ENCODE data around the gene NDUFV1. TPM values are rescaled to one million over a fixed set of nuclear protein-coding genes. Genes with fewer than 3 reads are reported as not detected.
"Not testable (repeated sequence)": the region's sequence is repeated elsewhere in the genome, so short reads cannot be mapped to it uniquely, and the experiment has no call there.

The NDUFV1 gene
- total RNA-seq, 1 donor = 158 TPM

GRCh38 chr11:67586568-67587250 is 20.0 kb upstream of the NDUFV1 start:
- H3K36me3 ChIP-seq (ENCODE audit: insufficient read depth, low read length) = peaks cover 22% of the 10 kb centered on the region
- H4K20me1 ChIP-seq (ENCODE audit: insufficient read depth, low read length) = peaks cover 13% of the 10 kb centered on the region
- TF ChIP-seq CTCF (IDR thresholded peaks at IDR 0.05; ENCODE audit: extremely low read depth, low read depth, low read length) = no peak
- H3K79me2 ChIP-seq (ENCODE audit: insufficient read depth, low read length) = peaks cover 22% of the 10 kb centered on the region
- no peak overlapping the region for H3K4me3 ChIP-seq (ENCODE audit: insufficient read depth, low read length)
- no peak overlapping the region for H2AFZ ChIP-seq (ENCODE audit: low read length)
- no peak for DNase-seq (ENCODE audit: insufficient read length, low spot score, missing footprints)
- H3K27ac ChIP-seq (ENCODE audit: low read depth, low read length) = no peak overlapping the region
- H3K9me3 ChIP-seq (ENCODE audit: low read depth, low read length) = no peaks in the 10 kb centered on the region
- H3K4me1 ChIP-seq (ENCODE audit: insufficient read depth, low read length) = peaks cover 8% of the 10 kb centered on the region
- H3K27me3 ChIP-seq (ENCODE audit: insufficient read depth, low read length) = peaks cover 6% of the 10 kb centered on the region
- no peak overlapping the region for H3K4me2 ChIP-seq (ENCODE audit: insufficient read depth, low read length)

GRCh38 chr11:67588136-67588503 is 18.6 kb upstream of the NDUFV1 start:
- Histone ChIP-seq H3K79me2 (ENCODE audit: insufficient read depth, low read length) (peaks cover 18% of the 10 kb centered on the region), H3K4me3 (ENCODE audit: insufficient read depth, low read length) (no peak overlapping the region), H4K20me1 (ENCODE audit: insufficient read depth, low read length) (peaks cover 13% of the 10 kb centered on the region), H3K27ac (ENCODE audit: low read depth, low read length) (no peak overlapping the region), H3K27me3 (ENCODE audit: insufficient read depth, low read length) (no peaks in the 10 kb centered on the region), H3K9me3 (ENCODE audit: low read depth, low read length) (no peaks in the 10 kb centered on the region), H3K36me3 (ENCODE audit: insufficient read depth, low read length) (peaks cover 22% of the 10 kb centered on the region), H3K4me2 (ENCODE audit: insufficient read depth, low read length) (no peak overlapping the region), H2AFZ (ENCODE audit: low read length) (no peak overlapping the region), H3K4me1 (ENCODE audit: insufficient read depth, low read length) (peaks cover 8% of the 10 kb centered on the region)
- DNase-seq (ENCODE audit: insufficient read length, low spot score, missing footprints) = no peak
- TF ChIP-seq CTCF (IDR thresholded peaks at IDR 0.05; ENCODE audit: extremely low read depth, low read depth, low read length) = no peak

GRCh38 chr11:67588899-67589415 is 17.8 kb upstream of the NDUFV1 start:
- H4K20me1 ChIP-seq (ENCODE audit: insufficient read depth, low read length) = peaks cover 13% of the 10 kb centered on the region

GRCh38 chr11:67592880-67593564 is 13.7 kb upstream of the NDUFV1 start:
- H2AFZ ChIP-seq (ENCODE audit: low read length) = no peak overlapping the region

More at GRCh38 chr11:67588899-67589415, 17.8 kb upstream of the NDUFV1 start:
- not testable (repeated sequence) for H3K4me1 ChIP-seq (ENCODE audit: insufficient read depth, low read length); H3K9me3 ChIP-seq (ENCODE audit: low read depth, low read length); H3K27me3 ChIP-seq (ENCODE audit: insufficient read depth, low read length); DNase-seq (ENCODE audit: insufficient read length, low spot score, missing footprints); H3K4me3 ChIP-seq (ENCODE audit: insufficient read depth, low read length); H3K4me2 ChIP-seq (ENCODE audit: insufficient read depth, low read length); H2AFZ ChIP-seq (ENCODE audit: low read length); H3K27ac ChIP-seq (ENCODE audit: low read depth, low read length)
- Histone ChIP-seq H3K36me3 (ENCODE audit: insufficient read depth, low read length) (peaks cover 22% of the 10 kb centered on the region), H3K79me2 (ENCODE audit: insufficient read depth, low read length) (peaks cover 15% of the 10 kb centered on the region)

More at GRCh38 chr11:67592880-67593564, 13.7 kb upstream of the NDUFV1 start:
- Histone ChIP-seq H3K4me3 (ENCODE audit: insufficient read depth, low read length) (no peak overlapping the region), H3K27ac (ENCODE audit: low read depth, low read length) (no peak overlapping the region), H3K4me2 (ENCODE audit: insufficient read depth, low read length) (no peak overlapping the region), H3K36me3 (ENCODE audit: insufficient read depth, low read length) (peaks cover 3% of the 10 kb centered on the region), H4K20me1 (ENCODE audit: insufficient read depth, low read length) (no peaks in the 10 kb centered on the region), H3K9me3 (ENCODE audit: low read depth, low read length) (no peaks in the 10 kb centered on the region), H3K27me3 (ENCODE audit: insufficient read depth, low read length) (no peaks in the 10 kb centered on the region), H3K4me1 (ENCODE audit: insufficient read depth, low read length) (no peaks in the 10 kb centered on the region), H3K79me2 (ENCODE audit: insufficient read depth, low read length) (no peaks in the 10 kb centered on the region)
- no peak for DNase-seq (ENCODE audit: insufficient read length, low spot score, missing footprints)
- no peak for TF ChIP-seq CTCF (IDR thresholded peaks at IDR 0.05; ENCODE audit: extremely low read depth, low read depth, low read length)
